ENCODE data around the gene RASSF7.

RASSF7 gene

DNA sequence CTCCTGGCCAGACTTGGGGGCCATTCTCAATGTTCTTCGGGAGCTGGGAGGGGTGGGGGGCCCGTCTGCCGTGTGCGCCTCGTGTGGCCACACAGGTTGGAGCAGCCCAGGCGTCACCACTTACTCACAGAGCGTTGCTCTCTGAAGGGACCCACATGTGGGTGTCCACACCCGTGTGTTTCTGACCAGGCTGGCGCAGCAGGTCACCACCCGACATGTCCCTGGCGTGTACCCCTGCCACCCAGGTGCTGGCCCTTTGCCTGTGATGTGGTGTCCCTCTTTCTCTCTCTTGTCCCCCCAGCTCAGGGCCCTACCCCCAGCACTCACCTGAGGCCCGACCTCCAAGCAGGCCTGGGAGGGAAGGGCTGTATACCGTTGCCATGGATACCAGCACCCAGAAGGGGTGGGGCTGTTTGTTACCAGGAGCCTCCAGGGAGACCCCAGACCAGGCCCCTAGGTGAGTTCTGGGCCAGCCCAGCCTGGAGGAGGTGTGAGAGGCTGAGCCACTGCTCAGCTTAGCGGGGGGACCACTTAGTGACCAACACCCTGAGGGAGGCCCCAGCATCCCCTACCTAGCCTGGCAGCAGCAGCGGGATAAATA is 1.6 kb upstream of the RASSF7 start:
- H3K27ac ChIP-seq (ENCODE audit: insufficient read depth, low read depth, low read length, poor library complexity, severe bottlenecking): no peak overlapping the region
- peaks cover 72% of the 10 kb centered on the region for H3K27me3 ChIP-seq (ENCODE audit: control insufficient read depth, insufficient read depth, low read length, poor library complexity, severe bottlenecking)
- H3K4me3 ChIP-seq (ENCODE audit: insufficient read depth, low read depth, low read length): no peak overlapping the region
- H3K36me3 ChIP-seq (ENCODE audit: control insufficient read depth, insufficient read depth, low read length): no peaks in the 10 kb centered on the region
- peaks cover 18% of the 10 kb centered on the region for H3K4me1 ChIP-seq (ENCODE audit: control insufficient read depth, insufficient read depth, low read length)
- no peaks in the 10 kb centered on the region for H3K9me3 ChIP-seq (ENCODE audit: control insufficient read depth, low read length)
- 88 to 89% methylated on average over 15 of the region's 15 CpGs for WGBS, 2 experiments

DNA sequence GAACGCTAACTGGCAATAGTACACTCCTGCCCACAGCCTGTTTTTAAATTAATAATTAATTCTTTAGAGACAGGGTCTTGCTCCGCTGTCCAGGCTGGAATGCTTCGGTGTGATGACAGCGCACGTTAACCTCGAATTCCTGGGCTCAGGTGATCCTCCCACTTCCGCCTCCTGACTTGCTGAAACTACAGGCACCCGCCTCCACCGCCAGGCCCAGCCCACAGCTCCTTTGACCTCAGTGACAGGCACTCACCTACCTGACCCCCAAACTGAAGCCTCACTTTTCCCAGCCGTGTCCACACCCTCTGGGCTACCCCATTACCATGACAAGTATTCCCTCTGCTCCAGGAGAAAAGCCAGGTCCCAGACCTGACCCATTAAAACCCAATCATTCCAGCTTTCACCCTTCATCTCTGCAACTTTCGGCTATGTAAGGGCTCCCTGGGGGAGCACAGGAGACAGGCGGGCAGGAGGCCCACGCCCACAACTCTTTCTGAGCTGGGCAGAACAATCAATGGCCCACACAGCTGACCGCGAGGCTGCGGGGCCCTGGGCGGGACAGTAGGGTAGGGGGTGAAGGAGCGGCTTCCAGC is 962 bp upstream of the RASSF7 start:
- Histone ChIP-seq H3K9me3 (ENCODE audit: control insufficient read depth, low read length) (no peaks in the 10 kb centered on the region), H3K36me3 (ENCODE audit: control insufficient read depth, insufficient read depth, low read length) (no peaks in the 10 kb centered on the region), H3K27ac (ENCODE audit: insufficient read depth, low read depth, low read length, poor library complexity, severe bottlenecking) (no peak overlapping the region), H3K4me3 (ENCODE audit: insufficient read depth, low read depth, low read length) (peak overlapping the region; percentile 77), H3K27me3 (ENCODE audit: control insufficient read depth, insufficient read depth, low read length, poor library complexity, severe bottlenecking) (peaks cover 65% of the 10 kb centered on the region), H3K4me1 (ENCODE audit: control insufficient read depth, insufficient read depth, low read length) (peaks cover 15% of the 10 kb centered on the region)
- 54 to 58% methylated on average over 18 of the region's 18 CpGs for WGBS, 2 experiments

DNA sequence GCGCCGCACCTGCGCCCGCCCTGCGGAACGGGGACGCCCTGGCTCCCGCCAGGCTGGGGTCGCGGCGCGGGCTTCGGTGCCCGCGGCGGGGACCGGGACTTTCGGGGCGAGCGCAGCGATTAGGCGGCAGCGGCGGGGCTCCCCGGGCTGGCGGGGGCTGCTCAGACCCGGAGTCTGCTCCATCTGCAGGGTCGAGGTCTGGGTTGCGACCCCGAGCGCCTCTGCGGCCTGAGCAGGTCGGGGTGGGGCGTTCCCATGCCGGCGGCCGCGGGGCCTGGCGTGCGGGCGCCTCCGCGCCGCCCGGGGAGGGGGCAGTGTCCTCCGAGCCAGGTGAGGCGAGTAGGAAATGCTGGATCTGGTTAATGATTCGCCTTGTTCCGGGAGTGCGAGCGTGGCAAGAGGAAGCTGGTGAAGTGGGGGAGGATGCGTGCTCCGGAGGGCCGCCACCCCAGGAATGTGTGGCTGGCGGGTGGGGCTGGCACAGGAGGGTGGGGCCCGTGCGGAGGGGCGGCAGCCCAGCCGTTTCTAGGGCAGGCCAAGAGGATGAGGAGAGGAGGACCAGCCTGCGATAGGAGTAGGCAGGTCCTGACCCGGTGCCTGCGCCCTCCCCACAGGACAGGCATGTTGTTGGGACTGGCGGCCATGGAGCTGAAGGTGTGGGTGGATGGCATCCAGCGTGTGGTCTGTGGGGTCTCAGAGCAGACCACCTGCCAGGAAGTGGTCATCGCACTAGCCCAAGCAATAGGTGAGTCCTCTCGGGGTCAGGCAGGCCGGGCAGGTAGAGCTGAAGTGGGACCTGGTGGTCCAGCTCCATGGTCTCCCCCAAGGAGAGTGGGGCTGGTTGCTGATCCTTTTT is 606 bp downstream of the RASSF7 start:
- 8 to 9% methylated on average over 67 of the region's 67 CpGs for WGBS, 2 experiments
- Histone ChIP-seq H3K27me3 (ENCODE audit: control insufficient read depth, insufficient read depth, low read length, poor library complexity, severe bottlenecking) (peaks cover 51% of the 10 kb centered on the region), H3K27ac (ENCODE audit: insufficient read depth, low read depth, low read length, poor library complexity, severe bottlenecking) (no peak overlapping the region)

DNA sequence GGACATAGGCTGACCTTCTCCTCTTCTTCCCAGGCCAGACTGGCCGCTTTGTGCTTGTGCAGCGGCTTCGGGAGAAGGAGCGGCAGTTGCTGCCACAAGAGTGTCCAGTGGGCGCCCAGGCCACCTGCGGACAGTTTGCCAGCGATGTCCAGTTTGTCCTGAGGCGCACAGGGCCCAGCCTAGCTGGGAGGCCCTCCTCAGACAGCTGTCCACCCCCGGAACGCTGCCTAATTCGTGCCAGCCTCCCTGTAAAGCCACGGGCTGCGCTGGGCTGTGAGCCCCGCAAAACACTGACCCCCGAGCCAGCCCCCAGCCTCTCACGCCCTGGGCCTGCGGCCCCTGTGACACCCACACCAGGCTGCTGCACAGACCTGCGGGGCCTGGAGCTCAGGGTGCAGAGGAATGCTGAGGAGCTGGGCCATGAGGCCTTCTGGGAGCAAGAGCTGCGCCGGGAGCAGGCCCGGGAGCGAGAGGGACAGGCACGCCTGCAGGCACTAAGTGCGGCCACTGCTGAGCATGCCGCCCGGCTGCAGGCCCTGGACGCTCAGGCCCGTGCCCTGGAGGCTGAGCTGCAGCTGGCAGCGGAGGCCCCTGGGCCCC is 1.4 kb downstream of the RASSF7 start:
- Histone ChIP-seq H3K4me3 (ENCODE audit: insufficient read depth, low read depth, low read length) (no peak overlapping the region), H3K4me1 (ENCODE audit: control insufficient read depth, insufficient read depth, low read length) (peaks cover 24% of the 10 kb centered on the region)
- 94 to 96% methylated on average over 29 of the region's 29 CpGs for WGBS, 2 experiments

More for the DNA sequence above, 606 bp downstream of the RASSF7 start:
- Histone ChIP-seq H3K4me3 (ENCODE audit: insufficient read depth, low read depth, low read length) (peak overlapping the region; percentile 77), H3K36me3 (ENCODE audit: control insufficient read depth, insufficient read depth, low read length) (no peaks in the 10 kb centered on the region), H3K4me1 (ENCODE audit: control insufficient read depth, insufficient read depth, low read length) (peaks cover 21% of the 10 kb centered on the region), H3K9me3 (ENCODE audit: control insufficient read depth, low read length) (no peaks in the 10 kb centered on the region)

DNA sequence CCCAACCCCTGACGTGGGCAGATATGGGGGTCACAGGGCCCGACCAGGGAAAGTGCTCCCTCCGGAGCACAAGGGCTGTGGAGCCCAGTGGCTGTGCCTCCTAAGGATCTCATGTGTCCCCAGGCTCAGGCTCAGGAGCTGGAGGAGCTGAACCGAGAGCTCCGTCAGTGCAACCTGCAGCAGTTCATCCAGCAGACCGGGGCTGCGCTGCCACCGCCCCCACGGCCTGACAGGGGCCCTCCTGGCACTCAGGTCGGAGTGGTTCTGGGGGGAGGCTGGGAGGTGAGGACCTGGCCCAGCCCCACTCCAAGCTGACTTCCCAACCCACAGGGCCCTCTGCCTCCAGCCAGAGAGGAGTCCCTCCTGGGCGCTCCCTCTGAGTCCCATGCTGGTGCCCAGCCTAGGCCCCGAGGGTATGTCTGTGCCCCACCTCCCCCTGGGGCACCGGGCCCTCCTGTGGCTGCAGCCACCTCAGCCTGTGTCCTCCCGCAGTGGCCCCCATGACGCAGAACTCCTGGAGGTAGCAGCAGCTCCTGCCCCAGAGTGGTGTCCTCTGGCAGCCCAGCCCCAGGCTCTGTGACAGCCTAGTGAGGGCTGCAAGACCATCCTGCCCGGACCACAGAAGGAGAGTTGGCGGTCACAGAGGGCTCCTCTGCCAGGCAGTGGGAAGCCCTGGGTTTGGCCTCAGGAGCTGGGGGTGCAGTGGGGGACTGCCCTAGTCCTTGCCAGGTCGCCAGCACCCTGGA is 2.5 kb downstream of the RASSF7 start:
- Histone ChIP-seq H3K27me3 (ENCODE audit: control insufficient read depth, insufficient read depth, low read length, poor library complexity, severe bottlenecking) (peaks cover 37% of the 10 kb centered on the region), H3K27ac (ENCODE audit: insufficient read depth, low read depth, low read length, poor library complexity, severe bottlenecking) (no peak overlapping the region), H3K4me1 (ENCODE audit: control insufficient read depth, insufficient read depth, low read length) (peaks cover 30% of the 10 kb centered on the region), H3K36me3 (ENCODE audit: control insufficient read depth, insufficient read depth, low read length) (no peaks in the 10 kb centered on the region), H3K9me3 (ENCODE audit: control insufficient read depth, low read length) (no peaks in the 10 kb centered on the region), H3K4me3 (ENCODE audit: insufficient read depth, low read depth, low read length) (no peak overlapping the region)
- 93 to 94% methylated on average over 18 of the region's 18 CpGs for WGBS, 2 experiments

More for the DNA sequence above, 1.4 kb downstream of the RASSF7 start:
- Histone ChIP-seq H3K9me3 (ENCODE audit: control insufficient read depth, low read length) (no peaks in the 10 kb centered on the region), H3K27ac (ENCODE audit: insufficient read depth, low read depth, low read length, poor library complexity, severe bottlenecking) (no peak overlapping the region), H3K36me3 (ENCODE audit: control insufficient read depth, insufficient read depth, low read length) (no peaks in the 10 kb centered on the region), H3K27me3 (ENCODE audit: control insufficient read depth, insufficient read depth, low read length, poor library complexity, severe bottlenecking) (peaks cover 44% of the 10 kb centered on the region)

DNA sequence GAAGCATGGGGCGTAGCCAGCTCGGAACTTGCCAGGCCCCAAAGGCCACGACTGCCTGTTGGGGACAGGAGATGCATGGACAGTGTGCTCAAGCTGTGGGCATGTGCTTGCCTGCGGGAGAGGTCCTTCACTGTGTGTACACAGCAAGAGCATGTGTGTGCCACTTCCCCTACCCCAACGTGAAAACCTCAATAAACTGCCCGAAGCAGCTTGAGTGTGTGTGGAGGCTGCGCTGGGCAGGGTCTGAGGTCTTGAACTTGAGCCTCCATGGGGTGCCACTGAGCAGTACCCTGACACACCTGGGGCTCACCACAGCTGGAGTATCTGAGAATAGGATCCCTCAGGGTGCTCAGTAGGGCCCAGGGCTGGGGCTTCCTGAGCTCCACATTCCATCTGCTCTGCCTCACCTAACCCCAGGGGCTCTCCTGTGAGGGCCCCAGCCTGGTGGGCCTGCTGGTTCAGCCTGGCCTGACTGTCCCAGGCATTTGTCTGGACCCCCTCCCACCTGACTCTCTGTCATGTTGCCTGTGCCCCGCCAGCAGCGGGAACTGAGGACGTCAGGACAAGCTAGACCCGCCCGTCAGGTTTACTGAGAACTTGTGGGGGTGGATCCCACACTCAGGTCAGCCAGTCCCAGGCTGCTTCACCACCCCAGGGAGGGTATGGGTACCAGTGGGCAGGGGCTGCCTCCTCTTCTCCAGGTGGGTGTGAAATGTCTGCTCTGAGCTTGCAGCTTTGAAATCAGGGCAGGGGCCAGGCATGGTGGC is 3.2 kb downstream of the RASSF7 start:
- peaks cover 31% of the 10 kb centered on the region for H3K27me3 ChIP-seq (ENCODE audit: control insufficient read depth, insufficient read depth, low read length, poor library complexity, severe bottlenecking)
- no peaks in the 10 kb centered on the region for H3K9me3 ChIP-seq (ENCODE audit: control insufficient read depth, low read length)
- 94 to 95% methylated on average over 12 of the region's 12 CpGs for WGBS, 2 experiments
- H3K4me1 ChIP-seq (ENCODE audit: control insufficient read depth, insufficient read depth, low read length): peaks cover 31% of the 10 kb centered on the region
- H3K4me3 ChIP-seq (ENCODE audit: insufficient read depth, low read depth, low read length): no peak overlapping the region
- H3K36me3 ChIP-seq (ENCODE audit: control insufficient read depth, insufficient read depth, low read length): no peaks in the 10 kb centered on the region
- H3K27ac ChIP-seq (ENCODE audit: insufficient read depth, low read depth, low read length, poor library complexity, severe bottlenecking): no peak overlapping the region

DNA sequence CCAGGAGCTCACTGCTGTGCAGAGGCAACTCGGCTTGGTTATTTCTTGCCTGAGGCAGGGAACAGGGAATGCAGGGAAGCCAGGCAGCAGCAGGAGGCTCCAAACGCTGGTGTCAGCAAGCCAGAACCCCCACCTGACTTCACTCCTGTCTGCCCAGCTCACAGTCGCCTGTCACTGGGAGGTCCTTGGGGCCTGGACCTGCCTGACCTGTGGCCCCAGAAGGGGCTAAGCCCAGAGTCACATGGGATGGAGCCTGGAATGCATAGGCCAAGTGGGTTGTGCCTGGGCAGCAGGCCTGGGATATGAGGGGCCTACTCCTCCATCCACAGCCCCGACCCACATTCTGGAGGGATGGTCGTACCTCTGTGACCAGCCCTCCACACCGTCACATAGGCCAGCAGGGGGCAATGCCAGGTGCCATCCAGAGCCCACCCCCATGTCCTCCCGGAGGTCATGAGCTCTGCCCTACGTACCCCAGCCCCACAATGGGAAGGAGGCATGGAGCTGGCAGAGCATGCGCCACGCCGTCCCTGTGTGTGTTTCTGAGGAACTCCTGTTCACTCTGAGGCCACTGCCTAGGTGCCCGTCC is 5.2 kb downstream of the RASSF7 start:
- Histone ChIP-seq H3K4me1 (ENCODE audit: control insufficient read depth, insufficient read depth, low read length) (peaks cover 29% of the 10 kb centered on the region), H3K27ac (ENCODE audit: insufficient read depth, low read depth, low read length, poor library complexity, severe bottlenecking) (no peak overlapping the region), H3K9me3 (ENCODE audit: control insufficient read depth, low read length) (no peaks in the 10 kb centered on the region), H3K36me3 (ENCODE audit: control insufficient read depth, insufficient read depth, low read length) (no peaks in the 10 kb centered on the region), H3K4me3 (ENCODE audit: insufficient read depth, low read depth, low read length) (no peak overlapping the region), H3K27me3 (ENCODE audit: control insufficient read depth, insufficient read depth, low read length, poor library complexity, severe bottlenecking) (peaks cover 24% of the 10 kb centered on the region)
- WGBS, 2 experiments: 78 to 81% methylated on average over 12 of the region's 12 CpGs

DNA sequence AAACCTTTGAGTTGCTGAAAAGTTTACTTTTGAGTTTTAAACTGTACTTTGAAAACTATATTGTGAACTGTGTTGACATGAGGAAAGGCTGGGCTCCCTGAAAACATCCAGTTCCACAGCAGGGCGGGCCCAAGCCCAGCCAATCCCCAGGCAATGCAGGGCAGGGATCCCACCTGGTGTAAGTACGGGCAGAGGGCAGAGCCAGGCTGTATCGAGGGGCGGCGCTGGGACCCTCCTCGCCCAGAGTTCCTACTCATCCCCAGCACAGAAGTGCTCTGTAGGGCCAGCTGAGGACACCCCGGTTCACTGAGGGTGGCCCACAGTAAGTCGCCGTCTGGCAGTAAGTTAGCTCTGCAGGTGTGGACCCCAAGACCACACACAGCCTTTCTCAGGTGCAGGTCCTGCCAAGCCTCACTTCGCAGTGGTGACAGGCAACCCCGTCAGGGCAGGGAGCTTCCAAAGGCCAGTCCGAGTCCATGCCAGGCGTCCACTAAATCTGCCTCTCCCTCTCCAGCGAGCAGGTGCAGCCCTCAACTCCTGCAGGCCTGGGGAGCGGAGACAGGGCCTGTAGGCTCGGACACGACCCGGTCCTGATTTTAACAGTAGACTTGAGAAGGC is 6.3 kb downstream of the RASSF7 start:
- 89 to 93% methylated on average over 18 of the region's 18 CpGs for WGBS, 2 experiments
- no peaks in the 10 kb centered on the region for H3K9me3 ChIP-seq (ENCODE audit: control insufficient read depth, low read length)
- peaks cover 13% of the 10 kb centered on the region for H3K27me3 ChIP-seq (ENCODE audit: control insufficient read depth, insufficient read depth, low read length, poor library complexity, severe bottlenecking)
- H3K27ac ChIP-seq (ENCODE audit: insufficient read depth, low read depth, low read length, poor library complexity, severe bottlenecking): no peak overlapping the region
- peak overlapping the region; percentile 50 for H3K4me3 ChIP-seq (ENCODE audit: insufficient read depth, low read depth, low read length)
- H3K4me1 ChIP-seq (ENCODE audit: control insufficient read depth, insufficient read depth, low read length): peaks cover 31% of the 10 kb centered on the region
- H3K36me3 ChIP-seq (ENCODE audit: control insufficient read depth, insufficient read depth, low read length): no peaks in the 10 kb centered on the region

Data from ectodermal cell (in vitro differentiated cells).